GM23338 (cell line): ENCODE results near the gene PHOX2A. TPM values are rescaled to one million over a fixed set of nuclear protein-coding genes. Genes with fewer than 3 reads are reported as not detected.

Source experiments
- ATAC-seq: fragments of 200-7000 bp; cut with Tn5 transposase; 3 replicates; pipeline ENCODE4 v1.9.1; 2020
- DNase-seq: peaks from one replicate; pipeline ENCODE4 v3.0.0-alpha.2; 2015; ENCODE audit warnings: low spot score
- H2AFZ ChIP-seq: fragments of 200-600 bp; sonication (generic); 2 replicates; pipeline ENCODE4 v1.8.0; 2016; ENCODE audit warnings: antibody characterized with exemption, mild to moderate bottlenecking, moderate library complexity
- H3F3A ChIP-seq: fragments of 200-600 bp; sonication (generic); replicated peaks from 2 replicates; pipeline ENCODE4 v1.8.0; 2017; ENCODE audit warnings: antibody characterized with exemption, mixed run types, low read depth
- H3K27ac ChIP-seq: fragments of 200-600 bp; sonication (generic); 2 replicates; pipeline ENCODE4 v1.6.1; 2016; ENCODE audit warnings: low read depth
- H3K27me3 ChIP-seq: fragments of 200-600 bp; sonication (generic); 2 replicates; pipeline ENCODE4 v1.8.0; 2016; ENCODE audit warnings: mild to moderate bottlenecking, mixed run types, moderate library complexity; ENCODE audit not compliant: insufficient read depth
- H3K36me3 ChIP-seq: fragments of 200-600 bp; sonication (generic); 2 replicates; pipeline ENCODE4 v1.8.0; 2016; ENCODE audit warnings: mild to moderate bottlenecking; ENCODE audit not compliant: insufficient read depth
- H3K4me1 ChIP-seq: fragments of 200-600 bp; sonication (generic); 2 replicates; pipeline ENCODE4 v1.8.0; 2016; ENCODE audit warnings: mild to moderate bottlenecking, moderate library complexity; ENCODE audit not compliant: insufficient read depth
- H3K4me2 ChIP-seq: fragments of 200-600 bp; sonication (generic); 2 replicates; pipeline ENCODE4 v1.7.1; 2017; ENCODE audit warnings: mixed run types
- H3K4me3 ChIP-seq: fragments of 200-600 bp; sonication (generic); 2 replicates; pipeline ENCODE4 v1.6.1; 2016; ENCODE audit warnings: mixed run types
- H3K79me2 ChIP-seq: fragments of 200-600 bp; sonication (generic); replicated peaks from 2 replicates; pipeline ENCODE4 v1.8.0; 2017; ENCODE audit warnings: mild to moderate bottlenecking; ENCODE audit not compliant: insufficient read depth
- H3K9me2 ChIP-seq: fragments of 200-600 bp; sonication (generic); 2 replicates; pipeline ENCODE4 v1.8.0; 2017; ENCODE audit not compliant: insufficient read depth
- H4K20me1 ChIP-seq: fragments of 200-600 bp; sonication (generic); replicated peaks from 2 replicates; pipeline ENCODE4 v1.8.0; 2017; ENCODE audit warnings: mild to moderate bottlenecking; ENCODE audit not compliant: insufficient read depth
- H3K27ac Mint-ChIP-seq: 2 replicates; pipeline ENCODE4 v1.8.0; 2020; ENCODE audit warnings: inconsistent platforms, mild to moderate bottlenecking, moderate library complexity, mixed read lengths
- H3K27me3 Mint-ChIP-seq: 3 replicates; pipeline ENCODE4 v1.8.0; 2022; ENCODE audit warnings: low read depth, mild to moderate bottlenecking, moderate library complexity, mixed read lengths, inconsistent platforms; ENCODE audit not compliant: insufficient read depth, poor library complexity
- H3K36me3 Mint-ChIP-seq: 3 replicates; pipeline ENCODE4 v1.8.0; 2021; ENCODE audit warnings: low read depth, mild to moderate bottlenecking, inconsistent platforms, moderate library complexity, mixed read lengths
- H3K4me1 Mint-ChIP-seq: 3 replicates; pipeline ENCODE4 v1.8.0; 2020; ENCODE audit warnings: mild to moderate bottlenecking, inconsistent platforms, mixed read lengths
- H3K4me3 Mint-ChIP-seq: 3 replicates; pipeline ENCODE4 v1.8.0; 2021; ENCODE audit warnings: moderate library complexity, mild to moderate bottlenecking, inconsistent platforms, mixed read lengths
- H3K9me3 Mint-ChIP-seq: 3 replicates; pipeline ENCODE4 v1.8.0; 2020; ENCODE audit warnings: moderate library complexity, mild to moderate bottlenecking, inconsistent platforms, mixed read lengths
- EZH2 ChIP-seq: fragments of 200-600 bp; sonication (generic); IDR thresholded peaks from one replicate; pipeline ENCODE4 v1.8.0; 2017; ENCODE audit warnings: antibody characterized with exemption, mild to moderate bottlenecking, low read depth; ENCODE audit not compliant: unreplicated experiment
- EZH2phosphoT487 ChIP-seq: fragments of 200-600 bp; sonication (generic); IDR thresholded peaks from one replicate; pipeline ENCODE4 v1.8.1; 2018; ENCODE audit warnings: antibody characterized with exemption; ENCODE audit not compliant: unreplicated experiment
- JUNB ChIP-seq: IDR thresholded peaks from one replicate; pipeline ENCODE4 v1.6.1; 2016; ENCODE audit warnings: antibody characterized with exemption; ENCODE audit not compliant: unreplicated experiment
- NANOG ChIP-seq: IDR thresholded peaks from 2 replicates; pipeline ENCODE4 v1.6.1; 2016; ENCODE audit warnings: antibody characterized with exemption, borderline replicate concordance
- POLR2AphosphoS5 ChIP-seq: IDR thresholded peaks from 2 replicates; pipeline ENCODE4 v1.6.1; 2016; ENCODE audit warnings: antibody characterized with exemption, low read depth
- STAT1 ChIP-seq: IDR thresholded peaks from one replicate; pipeline ENCODE4 v1.6.1; 2016; ENCODE audit warnings: antibody characterized with exemption; ENCODE audit not compliant: unreplicated experiment
- ZNF114 ChIP-seq: fragments of 250-450 bp; sonication (Bioruptor Pico); IDR thresholded peaks from 2 replicates; pipeline ENCODE4 v1.5.0; 2020; ENCODE audit warnings: mild to moderate bottlenecking, moderate library complexity
- polyA plus RNA-seq: library from polyadenylated mRNA; unstranded; fragments of >200 nt; fragmentation: Nextera tagmentation; extraction: Ambion mirVana; gene quantifications from 2 replicates; pipeline ENCODE4 v1.2.1, GENCODE V29; 2016
- total RNA-seq: library from RNA; depleted of rRNA; stranded (reverse); fragments of >200 nt; shearing (Covaris generic); gene quantifications from 2 replicates; pipeline ENCODE4 v1.2.3, GENCODE V29; 2014
- TF ChIP-seq, protein P1 (sequence below): fragments of 250-450 bp; sonication (Bioruptor Pico); IDR thresholded peaks from 2 replicates; pipeline ENCODE4 v1.5.0; 2020; ENCODE audit warnings: mild to moderate bottlenecking, moderate library complexity
- TF ChIP-seq, protein P2 (sequence below), 2 experiments: fragments of 200-600 bp in 1 of 2; sonication (generic) in 1 of 2; conservative IDR thresholded peaks; 2 replicates each; pipeline versions ENCODE4 v1.5.1 to v1.6.1; 2016 to 2017; ENCODE audit warnings: antibody characterized with exemption in 2 of 2, low read depth in 2 of 2, mild to moderate bottlenecking in 2 of 2, moderate library complexity in 1 of 2
- TF ChIP-seq, protein P3 (sequence below): IDR thresholded peaks from one replicate; pipeline ENCODE4 v1.6.1; 2018; ENCODE audit warnings: antibody characterized with exemption; ENCODE audit not compliant: unreplicated experiment

PHOX2A gene
- total and polyA plus RNA-seq, 2 experiments from 2014 or later: 0.31 TPM; not detected in 1

DNA sequence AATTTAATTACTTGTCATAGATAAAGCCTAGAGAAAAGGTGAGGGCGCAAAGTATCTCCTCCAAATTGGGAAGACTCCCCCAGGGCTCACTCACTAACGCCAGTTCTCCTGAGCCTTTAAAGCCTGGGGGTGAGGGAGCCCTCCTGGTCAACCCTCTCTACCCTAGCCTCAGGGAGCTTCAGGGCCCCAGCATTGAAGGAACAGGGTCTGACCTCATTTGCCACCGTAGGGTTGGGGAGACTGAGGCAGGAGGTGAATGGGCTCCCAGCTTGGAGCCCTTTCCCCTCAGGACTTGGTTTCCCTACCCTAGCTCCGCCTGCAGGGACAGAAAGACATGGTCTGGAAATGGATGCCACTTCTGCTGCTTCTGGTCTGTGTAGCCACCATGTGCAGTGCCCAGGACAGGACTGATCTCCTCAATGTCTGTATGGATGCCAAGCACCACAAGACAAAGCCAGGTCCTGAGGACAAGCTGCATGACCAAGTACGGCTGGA is 25.7 kb downstream of the PHOX2A start:
- peaks cover 2% of the 10 kb centered on the region; the same call in 1 of the 2 replicates for H3F3A ChIP-seq
- H3K4me1 ChIP-seq: peaks cover 13% of the 10 kb centered on the region; the same call in 1 of the 2 replicates
- H3K4me3 Mint-ChIP-seq: no peak overlapping the region
- H3K36me3 ChIP-seq: no peaks in the 10 kb centered on the region
- H3K36me3 Mint-ChIP-seq: no peaks in the 10 kb centered on the region; the same call in 2 of the 3 replicates
- no peaks in the 10 kb centered on the region for H3K9me3 Mint-ChIP-seq
- H3K27ac Mint-ChIP-seq: no peak overlapping the region
- H3K27me3 ChIP-seq: 0 out of 2 replicates have a peak, but pooled peaks cover 6% of the 10 kb centered on the region
- DNase-seq: no peak
- H2AFZ ChIP-seq: no peak overlapping the region
- H3K27ac ChIP-seq: no peak overlapping the region
- no peak overlapping the region for H3K4me2 ChIP-seq
- no peak for ATAC-seq
- TF ChIP-seq, protein P1, sequence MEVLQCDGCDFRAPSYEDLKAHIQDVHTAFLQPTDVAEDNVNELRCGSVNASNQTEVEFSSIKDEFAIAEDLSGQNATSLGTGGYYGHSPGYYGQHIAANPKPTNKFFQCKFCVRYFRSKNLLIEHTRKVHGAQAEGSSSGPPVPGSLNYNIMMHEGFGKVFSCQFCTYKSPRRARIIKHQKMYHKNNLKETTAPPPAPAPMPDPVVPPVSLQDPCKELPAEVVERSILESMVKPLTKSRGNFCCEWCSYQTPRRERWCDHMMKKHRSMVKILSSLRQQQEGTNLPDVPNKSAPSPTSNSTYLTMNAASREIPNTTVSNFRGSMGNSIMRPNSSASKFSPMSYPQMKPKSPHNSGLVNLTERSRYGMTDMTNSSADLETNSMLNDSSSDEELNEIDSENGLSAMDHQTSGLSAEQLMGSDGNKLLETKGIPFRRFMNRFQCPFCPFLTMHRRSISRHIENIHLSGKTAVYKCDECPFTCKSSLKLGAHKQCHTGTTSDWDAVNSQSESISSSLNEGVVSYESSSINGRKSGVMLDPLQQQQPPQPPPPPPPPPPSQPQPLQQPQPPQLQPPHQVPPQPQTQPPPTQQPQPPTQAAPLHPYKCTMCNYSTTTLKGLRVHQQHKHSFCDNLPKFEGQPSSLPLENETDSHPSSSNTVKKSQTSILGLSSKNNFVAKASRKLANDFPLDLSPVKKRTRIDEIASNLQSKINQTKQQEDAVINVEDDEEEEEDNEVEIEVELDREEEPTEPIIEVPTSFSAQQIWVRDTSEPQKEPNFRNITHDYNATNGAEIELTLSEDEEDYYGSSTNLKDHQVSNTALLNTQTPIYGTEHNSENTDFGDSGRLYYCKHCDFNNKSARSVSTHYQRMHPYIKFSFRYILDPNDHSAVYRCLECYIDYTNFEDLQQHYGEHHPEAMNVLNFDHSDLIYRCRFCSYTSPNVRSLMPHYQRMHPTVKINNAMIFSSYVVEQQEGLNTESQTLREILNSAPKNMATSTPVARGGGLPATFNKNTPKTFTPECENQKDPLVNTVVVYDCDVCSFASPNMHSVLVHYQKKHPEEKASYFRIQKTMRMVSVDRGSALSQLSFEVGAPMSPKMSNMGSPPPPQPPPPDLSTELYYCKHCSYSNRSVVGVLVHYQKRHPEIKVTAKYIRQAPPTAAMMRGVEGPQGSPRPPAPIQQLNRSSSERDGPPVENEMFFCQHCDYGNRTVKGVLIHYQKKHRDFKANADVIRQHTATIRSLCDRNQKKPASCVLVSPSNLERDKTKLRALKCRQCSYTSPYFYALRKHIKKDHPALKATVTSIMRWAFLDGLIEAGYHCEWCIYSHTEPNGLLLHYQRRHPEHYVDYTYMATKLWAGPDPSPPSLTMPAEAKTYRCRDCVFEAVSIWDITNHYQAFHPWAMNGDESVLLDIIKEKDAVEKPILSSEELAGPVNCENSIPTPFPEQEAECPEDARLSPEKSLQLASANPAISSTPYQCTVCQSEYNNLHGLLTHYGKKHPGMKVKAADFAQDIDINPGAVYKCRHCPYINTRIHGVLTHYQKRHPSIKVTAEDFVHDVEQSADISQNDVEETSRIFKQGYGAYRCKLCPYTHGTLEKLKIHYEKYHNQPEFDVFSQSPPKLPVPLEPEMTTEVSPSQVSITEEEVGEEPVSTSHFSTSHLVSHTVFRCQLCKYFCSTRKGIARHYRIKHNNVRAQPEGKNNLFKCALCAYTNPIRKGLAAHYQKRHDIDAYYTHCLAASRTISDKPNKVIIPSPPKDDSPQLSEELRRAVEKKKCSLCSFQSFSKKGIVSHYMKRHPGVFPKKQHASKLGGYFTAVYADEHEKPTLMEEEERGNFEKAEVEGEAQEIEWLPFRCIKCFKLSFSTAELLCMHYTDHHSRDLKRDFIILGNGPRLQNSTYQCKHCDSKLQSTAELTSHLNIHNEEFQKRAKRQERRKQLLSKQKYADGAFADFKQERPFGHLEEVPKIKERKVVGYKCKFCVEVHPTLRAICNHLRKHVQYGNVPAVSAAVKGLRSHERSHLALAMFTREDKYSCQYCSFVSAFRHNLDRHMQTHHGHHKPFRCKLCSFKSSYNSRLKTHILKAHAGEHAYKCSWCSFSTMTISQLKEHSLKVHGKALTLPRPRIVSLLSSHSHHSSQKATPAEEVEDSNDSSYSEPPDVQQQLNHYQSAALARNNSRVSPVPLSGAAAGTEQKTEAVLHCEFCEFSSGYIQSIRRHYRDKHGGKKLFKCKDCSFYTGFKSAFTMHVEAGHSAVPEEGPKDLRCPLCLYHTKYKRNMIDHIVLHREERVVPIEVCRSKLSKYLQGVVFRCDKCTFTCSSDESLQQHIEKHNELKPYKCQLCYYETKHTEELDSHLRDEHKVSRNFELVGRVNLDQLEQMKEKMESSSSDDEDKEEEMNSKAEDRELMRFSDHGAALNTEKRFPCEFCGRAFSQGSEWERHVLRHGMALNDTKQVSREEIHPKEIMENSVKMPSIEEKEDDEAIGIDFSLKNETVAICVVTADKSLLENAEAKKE: no peak
- TF ChIP-seq EZH2phosphoT487: no peak
- no peaks in the 10 kb centered on the region for H4K20me1 ChIP-seq
- H3K9me2 ChIP-seq: no peaks in the 10 kb centered on the region
- H3K4me3 ChIP-seq: no peak overlapping the region
- no peaks in the 10 kb centered on the region for H3K79me2 ChIP-seq
- peaks cover 14% of the 10 kb centered on the region for H3K27me3 Mint-ChIP-seq
- peaks cover 8% of the 10 kb centered on the region for H3K4me1 Mint-ChIP-seq

DNA sequence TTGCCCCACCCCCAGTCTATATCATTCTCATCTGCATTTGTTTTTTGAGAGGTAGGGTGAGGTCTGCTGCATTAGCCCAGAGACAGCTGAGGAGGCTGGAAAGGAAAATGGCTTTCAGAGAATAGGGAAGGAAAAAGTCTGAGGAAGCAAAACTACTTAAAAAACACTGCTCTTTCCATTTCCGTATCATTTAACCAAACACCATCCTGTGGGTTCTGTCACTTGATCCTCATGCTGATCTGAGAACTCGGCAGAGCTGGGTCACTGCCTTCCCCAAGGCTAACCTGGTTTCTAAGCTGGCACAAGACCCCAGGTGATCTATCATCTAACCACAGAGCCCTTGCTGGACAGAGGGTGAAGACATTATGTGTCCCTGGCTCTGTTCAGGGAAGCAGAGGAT is 26.1 kb downstream of the PHOX2A start:
- no peak overlapping the region for H3K27ac Mint-ChIP-seq
- H2AFZ ChIP-seq: no peak overlapping the region
- no peak for ATAC-seq
- TF ChIP-seq JUNB (no peak), STAT1 (no peak), NANOG (no peak), EZH2 (no peak), POLR2AphosphoS5 (no peak), ZNF114 (CRISPR knock-in tag) (no peak)
- TF ChIP-seq, protein P2, sequence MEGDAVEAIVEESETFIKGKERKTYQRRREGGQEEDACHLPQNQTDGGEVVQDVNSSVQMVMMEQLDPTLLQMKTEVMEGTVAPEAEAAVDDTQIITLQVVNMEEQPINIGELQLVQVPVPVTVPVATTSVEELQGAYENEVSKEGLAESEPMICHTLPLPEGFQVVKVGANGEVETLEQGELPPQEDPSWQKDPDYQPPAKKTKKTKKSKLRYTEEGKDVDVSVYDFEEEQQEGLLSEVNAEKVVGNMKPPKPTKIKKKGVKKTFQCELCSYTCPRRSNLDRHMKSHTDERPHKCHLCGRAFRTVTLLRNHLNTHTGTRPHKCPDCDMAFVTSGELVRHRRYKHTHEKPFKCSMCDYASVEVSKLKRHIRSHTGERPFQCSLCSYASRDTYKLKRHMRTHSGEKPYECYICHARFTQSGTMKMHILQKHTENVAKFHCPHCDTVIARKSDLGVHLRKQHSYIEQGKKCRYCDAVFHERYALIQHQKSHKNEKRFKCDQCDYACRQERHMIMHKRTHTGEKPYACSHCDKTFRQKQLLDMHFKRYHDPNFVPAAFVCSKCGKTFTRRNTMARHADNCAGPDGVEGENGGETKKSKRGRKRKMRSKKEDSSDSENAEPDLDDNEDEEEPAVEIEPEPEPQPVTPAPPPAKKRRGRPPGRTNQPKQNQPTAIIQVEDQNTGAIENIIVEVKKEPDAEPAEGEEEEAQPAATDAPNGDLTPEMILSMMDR (conservative IDR thresholded peaks at IDR 0.05; ENCODE audit: low read depth in 2 of 2): no peak
- TF ChIP-seq, protein P3, sequence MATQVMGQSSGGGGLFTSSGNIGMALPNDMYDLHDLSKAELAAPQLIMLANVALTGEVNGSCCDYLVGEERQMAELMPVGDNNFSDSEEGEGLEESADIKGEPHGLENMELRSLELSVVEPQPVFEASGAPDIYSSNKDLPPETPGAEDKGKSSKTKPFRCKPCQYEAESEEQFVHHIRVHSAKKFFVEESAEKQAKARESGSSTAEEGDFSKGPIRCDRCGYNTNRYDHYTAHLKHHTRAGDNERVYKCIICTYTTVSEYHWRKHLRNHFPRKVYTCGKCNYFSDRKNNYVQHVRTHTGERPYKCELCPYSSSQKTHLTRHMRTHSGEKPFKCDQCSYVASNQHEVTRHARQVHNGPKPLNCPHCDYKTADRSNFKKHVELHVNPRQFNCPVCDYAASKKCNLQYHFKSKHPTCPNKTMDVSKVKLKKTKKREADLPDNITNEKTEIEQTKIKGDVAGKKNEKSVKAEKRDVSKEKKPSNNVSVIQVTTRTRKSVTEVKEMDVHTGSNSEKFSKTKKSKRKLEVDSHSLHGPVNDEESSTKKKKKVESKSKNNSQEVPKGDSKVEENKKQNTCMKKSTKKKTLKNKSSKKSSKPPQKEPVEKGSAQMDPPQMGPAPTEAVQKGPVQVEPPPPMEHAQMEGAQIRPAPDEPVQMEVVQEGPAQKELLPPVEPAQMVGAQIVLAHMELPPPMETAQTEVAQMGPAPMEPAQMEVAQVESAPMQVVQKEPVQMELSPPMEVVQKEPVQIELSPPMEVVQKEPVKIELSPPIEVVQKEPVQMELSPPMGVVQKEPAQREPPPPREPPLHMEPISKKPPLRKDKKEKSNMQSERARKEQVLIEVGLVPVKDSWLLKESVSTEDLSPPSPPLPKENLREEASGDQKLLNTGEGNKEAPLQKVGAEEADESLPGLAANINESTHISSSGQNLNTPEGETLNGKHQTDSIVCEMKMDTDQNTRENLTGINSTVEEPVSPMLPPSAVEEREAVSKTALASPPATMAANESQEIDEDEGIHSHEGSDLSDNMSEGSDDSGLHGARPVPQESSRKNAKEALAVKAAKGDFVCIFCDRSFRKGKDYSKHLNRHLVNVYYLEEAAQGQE: no peak

More for the DNA sequence above, 26.1 kb downstream of the PHOX2A start:
- no peaks in the 10 kb centered on the region for H3K9me3 Mint-ChIP-seq
- peaks cover 11% of the 10 kb centered on the region; the same call in 1 of the 2 replicates for H3K4me1 ChIP-seq
- peaks cover 8% of the 10 kb centered on the region for H3K4me1 Mint-ChIP-seq
- no peaks in the 10 kb centered on the region for H4K20me1 ChIP-seq
- H3K27ac ChIP-seq: no peak overlapping the region
- no peaks in the 10 kb centered on the region; the same call in 2 of the 3 replicates for H3K36me3 Mint-ChIP-seq
- H3K27me3 ChIP-seq: 0 out of 2 replicates have a peak, but pooled peaks cover 6% of the 10 kb centered on the region
- no peak overlapping the region for H3K4me3 ChIP-seq
- H3K79me2 ChIP-seq: no peaks in the 10 kb centered on the region
- H3F3A ChIP-seq: peaks cover 2% of the 10 kb centered on the region; the same call in 1 of the 2 replicates
- H3K27me3 Mint-ChIP-seq: peaks cover 14% of the 10 kb centered on the region
- H3K4me2 ChIP-seq: no peak overlapping the region
- no peak overlapping the region for H3K4me3 Mint-ChIP-seq
- no peaks in the 10 kb centered on the region for H3K9me2 ChIP-seq
- H3K36me3 ChIP-seq: no peaks in the 10 kb centered on the region
- DNase-seq: no peak
